Lung (tissue), 12 donors: ENCODE results near the gene SMARCA2. TPM values are rescaled to one million over a fixed set of nuclear protein-coding genes. Genes with fewer than 3 reads are reported as not detected.
A peak's percentile ranks its signal among the peaks of the same experiment; 100 is the strongest.

Experiments used
- ATAC-seq: fragments of 200-7000 bp; cut with Tn5 transposase; one replicate; pipeline ENCODE4 v1.9.1; 2020; ENCODE audit warnings: moderate number of reproducible peaks; ENCODE audit not compliant: insufficient read depth, low FRiP score
- DNase-seq, 3 donors: peaks; one replicate each; pipeline ENCODE4 v3.0.0-alpha.2; 2013 to 2017
- H3K27ac ChIP-seq, 2 donors: one replicate each; pipeline ENCODE4 v1.5.1; 2013; ENCODE audit warnings: mild to moderate bottlenecking in 2 of 2, moderate library complexity in 2 of 2, control low read depth in 1 of 2, inconsistent platforms in 1 of 2, low read depth in 1 of 2, low read length in 1 of 2
- H3K27me3 ChIP-seq, 3 donors: one replicate each; pipeline ENCODE4 v1.5.1; 2013; ENCODE audit warnings: low read length in 2 of 3; ENCODE audit not compliant: control insufficient read depth in 3 of 3, insufficient read depth in 3 of 3
- H3K36me3 ChIP-seq, 4 donors: one replicate each; pipeline ENCODE4 v1.5.1; 2013; ENCODE audit warnings: low read length in 4 of 4, mild to moderate bottlenecking in 1 of 4, moderate library complexity in 1 of 4; ENCODE audit not compliant: control insufficient read depth in 4 of 4, insufficient read depth in 4 of 4
- H3K4me1 ChIP-seq, 5 donors: one replicate each; pipeline ENCODE4 v1.5.1; 2013; ENCODE audit warnings: low read length in 5 of 5, mild to moderate bottlenecking in 2 of 5, moderate library complexity in 1 of 5; ENCODE audit not compliant: control insufficient read depth in 5 of 5, insufficient read depth in 5 of 5
- H3K4me3 ChIP-seq: one replicate; pipeline ENCODE4 v1.5.1; 2013; ENCODE audit warnings: mild to moderate bottlenecking, control low read depth, moderate library complexity
- H3K9ac ChIP-seq, 2 donors: one replicate each; pipeline ENCODE4 v1.5.1; 2013; ENCODE audit warnings: low read length in 2 of 2, control low read depth in 1 of 2; ENCODE audit not compliant: insufficient read depth in 1 of 2
- H3K9me3 ChIP-seq, 4 donors: one replicate each; pipeline ENCODE4 v1.5.1; 2013; ENCODE audit warnings: low read length in 3 of 4, mild to moderate bottlenecking in 1 of 4, moderate library complexity in 1 of 4; ENCODE audit not compliant: control insufficient read depth in 4 of 4, insufficient read depth in 3 of 4
- WGBS, 2 donors: extraction: QIAGEN DNeasy Blood & Tissue Kit; methylation state at CpG; one replicate each; pipeline ENCODE4 v1.1.7; 2013; 5-methylcytosine and 5-hydroxymethylcytosine counted together
- polyA plus RNA-seq, 2 donors: library from polyadenylated mRNA; stranded (reverse); fragments of 200-250 nt; gene quantifications; one replicate each; pipeline ENCODE4 v1.2.1, GENCODE V29; 2013
- total RNA-seq, 2 donors: library from RNA; depleted of rRNA in 1 of 2; stranded (reverse); fragments of >200 nt in 1 of 2; gene quantifications; one replicate each; pipeline ENCODE4 v1.2.1, GENCODE V29; 2014 to 2021
- TF ChIP-seq, protein P1 (sequence below): IDR thresholded peaks from 2 replicates; pipeline ENCODE4 v1.5.1; 2012; ENCODE audit warnings: mild to moderate bottlenecking; ENCODE audit errors: control extremely low read depth, extremely low read depth
- donor health status: control.
- donor health status: control.
- donor health status: Bipolar disorder and iron deficiency.
- donor health status: healthy.
- donor health status: DM: yes; HTN: yes; CAD: no.

The SMARCA2 gene
- total and polyA plus RNA-seq, 4 donors, result 30.0 to 196 (median 80.2) TPM

DNA sequence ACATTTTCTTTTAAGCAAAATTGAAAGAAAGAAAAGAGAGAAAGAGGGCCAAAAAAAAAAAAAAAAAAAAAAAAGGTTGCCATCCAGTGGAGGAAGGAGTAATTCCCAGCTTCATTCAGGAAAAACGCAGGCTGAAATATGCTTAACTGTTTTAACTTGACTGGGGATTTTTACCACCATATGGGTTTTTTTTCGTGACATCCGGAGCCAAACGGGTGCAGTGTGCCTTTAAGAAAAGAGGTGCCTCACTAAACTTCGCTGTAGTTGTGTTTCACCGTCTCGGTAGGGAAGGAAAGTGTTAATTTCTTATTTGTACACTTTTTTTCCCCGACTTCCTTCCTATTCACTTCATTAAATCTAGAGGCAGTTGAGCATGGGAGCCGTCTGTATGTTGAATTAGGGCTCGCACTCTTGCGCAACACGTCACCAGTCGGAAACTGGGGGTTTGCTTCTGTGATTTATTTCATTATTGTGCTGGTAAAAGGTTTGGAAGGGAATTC is 143.0 kb downstream of the SMARCA2 start:
- Histone ChIP-seq H3K27me3 (no peaks in the 10 kb centered on the region), H3K4me1 (peaks cover 0 to 40% (median 19%) of the 10 kb centered on the region in 5 donors), H3K9me3 (no peaks in the 10 kb centered on the region), H3K36me3 (peaks cover 1 to 8% (median 5%) of the 10 kb centered on the region in 4 donors), H3K4me3 (peak overlapping the region; percentile 42), H3K27ac (peak overlapping the region; percentile 70 to 95), H3K9ac (peak overlapping the region; percentile 28 to 96)
- 0 to 1% methylated on average over 13 of the region's 13 CpGs for WGBS, 2 donors
- TF ChIP-seq, protein P1, sequence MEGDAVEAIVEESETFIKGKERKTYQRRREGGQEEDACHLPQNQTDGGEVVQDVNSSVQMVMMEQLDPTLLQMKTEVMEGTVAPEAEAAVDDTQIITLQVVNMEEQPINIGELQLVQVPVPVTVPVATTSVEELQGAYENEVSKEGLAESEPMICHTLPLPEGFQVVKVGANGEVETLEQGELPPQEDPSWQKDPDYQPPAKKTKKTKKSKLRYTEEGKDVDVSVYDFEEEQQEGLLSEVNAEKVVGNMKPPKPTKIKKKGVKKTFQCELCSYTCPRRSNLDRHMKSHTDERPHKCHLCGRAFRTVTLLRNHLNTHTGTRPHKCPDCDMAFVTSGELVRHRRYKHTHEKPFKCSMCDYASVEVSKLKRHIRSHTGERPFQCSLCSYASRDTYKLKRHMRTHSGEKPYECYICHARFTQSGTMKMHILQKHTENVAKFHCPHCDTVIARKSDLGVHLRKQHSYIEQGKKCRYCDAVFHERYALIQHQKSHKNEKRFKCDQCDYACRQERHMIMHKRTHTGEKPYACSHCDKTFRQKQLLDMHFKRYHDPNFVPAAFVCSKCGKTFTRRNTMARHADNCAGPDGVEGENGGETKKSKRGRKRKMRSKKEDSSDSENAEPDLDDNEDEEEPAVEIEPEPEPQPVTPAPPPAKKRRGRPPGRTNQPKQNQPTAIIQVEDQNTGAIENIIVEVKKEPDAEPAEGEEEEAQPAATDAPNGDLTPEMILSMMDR, result no peak
- DNase-seq (peak; percentile 87 to 97 (median 97)), ATAC-seq (peak; percentile 62)

DNA sequence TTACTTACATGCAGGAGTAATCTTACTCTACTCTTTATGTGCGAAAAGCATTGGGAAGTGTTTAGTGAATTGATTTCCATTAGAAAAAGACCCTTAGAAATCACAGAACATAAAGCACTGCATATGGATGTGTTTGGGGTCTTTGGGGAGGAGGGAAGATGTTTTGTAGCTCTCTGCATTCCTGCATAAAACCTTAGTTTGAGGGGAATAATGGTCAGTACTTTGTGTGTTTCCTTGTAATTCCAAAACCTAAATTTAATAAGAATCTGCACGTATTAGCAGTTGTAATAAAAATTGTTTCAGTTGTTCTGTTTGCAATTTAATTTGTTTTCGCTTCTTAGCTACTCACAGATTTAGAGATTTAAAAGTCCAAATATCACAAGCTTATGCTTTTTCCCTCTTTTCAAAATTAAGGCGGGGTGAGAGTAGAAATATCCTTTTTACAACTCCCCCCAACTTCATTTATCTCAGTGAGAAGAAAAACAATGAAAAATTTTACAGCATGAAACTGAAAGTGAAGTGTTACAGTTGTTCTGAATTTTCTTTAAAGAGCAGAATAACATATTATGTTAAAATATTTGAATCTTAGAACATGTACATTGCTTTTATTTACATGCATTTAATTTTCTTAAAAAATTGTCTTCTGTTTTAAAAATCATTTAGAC is 143.8 kb downstream of the SMARCA2 start:
- 32 to 33% methylated on average over 4 of the region's 4 CpGs for WGBS, 2 donors
- Histone ChIP-seq H3K4me1 (peaks cover 0 to 40% (median 18%) of the 10 kb centered on the region in 5 donors), H3K9me3 (no peaks in the 10 kb centered on the region), H3K27me3 (no peaks in the 10 kb centered on the region), H3K36me3 (peaks cover 5 to 8% (median 7%) of the 10 kb centered on the region in 4 donors), H3K9ac (peak overlapping the region; percentile 32 to 96), H3K27ac (peak overlapping the region in 1 of 2 donors; percentile 95), H3K4me3 (no peak overlapping the region)
- ATAC-seq, result no peak
- TF ChIP-seq, protein P1, result no peak
- DNase-seq, result peak in 2 of 3 donors; percentile 56 to 73

DNA sequence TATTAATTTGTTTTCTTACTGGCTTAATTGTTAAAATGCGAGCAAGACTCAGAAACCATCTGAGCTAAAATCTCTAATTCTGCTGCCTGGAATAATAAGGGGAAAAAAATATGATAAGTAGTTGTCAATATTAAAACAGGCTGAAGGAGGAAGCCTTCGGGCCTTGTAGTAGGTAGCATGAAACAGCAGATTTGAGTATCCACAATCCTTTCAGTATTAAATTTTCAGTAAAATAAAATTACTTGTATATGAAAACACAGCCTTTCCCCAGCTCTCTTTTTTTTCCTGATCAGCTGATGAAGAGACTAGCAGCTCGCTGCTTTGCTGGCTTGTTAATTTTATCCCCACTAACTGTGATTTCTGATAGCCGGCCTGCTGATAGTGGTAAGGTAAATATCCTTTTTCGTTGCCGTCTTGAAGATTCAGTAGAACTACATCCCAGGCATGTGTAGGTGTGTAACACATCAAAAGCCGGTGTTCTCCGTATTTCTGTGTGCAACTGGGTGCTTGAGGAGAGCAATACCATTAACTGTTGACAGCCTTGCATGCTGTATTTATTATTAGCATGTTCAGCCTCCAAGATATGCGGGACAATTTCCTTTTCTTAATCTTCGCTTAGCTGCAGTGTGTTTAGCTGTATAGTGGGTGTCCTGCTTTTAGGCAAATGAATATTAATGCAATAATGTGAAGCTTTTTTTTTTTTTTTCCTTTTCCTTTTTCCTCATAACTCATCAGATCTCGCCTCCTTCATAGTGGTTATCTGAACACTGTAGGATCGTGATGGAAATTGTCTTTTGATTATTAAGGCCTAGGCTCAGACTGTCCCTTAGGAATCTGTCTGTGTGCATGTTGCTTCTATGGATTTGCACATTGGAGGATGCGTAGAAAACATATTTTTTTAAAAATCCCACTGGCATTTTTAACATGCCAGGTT is 144.6 kb downstream of the SMARCA2 start:
- peak; percentile 22 to 74 (median 69) for DNase-seq
- TF ChIP-seq, protein P1, result no peak
- H3K9me3 ChIP-seq, result no peaks in the 10 kb centered on the region
- H3K36me3 ChIP-seq, result peaks cover 5 to 12% (median 8%) of the 10 kb centered on the region in 4 donors
- 18 to 19% methylated on average over 13 of the region's 13 CpGs for WGBS, 2 donors
- peak overlapping the region in 1 of 2 donors; percentile 96 for H3K9ac ChIP-seq
- H3K27ac ChIP-seq, result peak overlapping the region; percentile 63 to 83
- H3K27me3 ChIP-seq, result no peaks in the 10 kb centered on the region
- H3K4me1 ChIP-seq, result peaks cover 0 to 40% (median 15%) of the 10 kb centered on the region in 5 donors
- no peak for ATAC-seq
- H3K4me3 ChIP-seq, result peak overlapping the region; percentile 16
